ENCODE measurements around the gene PRPF8.

GRCh38 chr17:1644493-1645206, 40.0 kb downstream of the PRPF8 start:
- TF ChIP-seq, protein P1, sequence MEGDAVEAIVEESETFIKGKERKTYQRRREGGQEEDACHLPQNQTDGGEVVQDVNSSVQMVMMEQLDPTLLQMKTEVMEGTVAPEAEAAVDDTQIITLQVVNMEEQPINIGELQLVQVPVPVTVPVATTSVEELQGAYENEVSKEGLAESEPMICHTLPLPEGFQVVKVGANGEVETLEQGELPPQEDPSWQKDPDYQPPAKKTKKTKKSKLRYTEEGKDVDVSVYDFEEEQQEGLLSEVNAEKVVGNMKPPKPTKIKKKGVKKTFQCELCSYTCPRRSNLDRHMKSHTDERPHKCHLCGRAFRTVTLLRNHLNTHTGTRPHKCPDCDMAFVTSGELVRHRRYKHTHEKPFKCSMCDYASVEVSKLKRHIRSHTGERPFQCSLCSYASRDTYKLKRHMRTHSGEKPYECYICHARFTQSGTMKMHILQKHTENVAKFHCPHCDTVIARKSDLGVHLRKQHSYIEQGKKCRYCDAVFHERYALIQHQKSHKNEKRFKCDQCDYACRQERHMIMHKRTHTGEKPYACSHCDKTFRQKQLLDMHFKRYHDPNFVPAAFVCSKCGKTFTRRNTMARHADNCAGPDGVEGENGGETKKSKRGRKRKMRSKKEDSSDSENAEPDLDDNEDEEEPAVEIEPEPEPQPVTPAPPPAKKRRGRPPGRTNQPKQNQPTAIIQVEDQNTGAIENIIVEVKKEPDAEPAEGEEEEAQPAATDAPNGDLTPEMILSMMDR (IDR thresholded peaks at IDR 0.05; ENCODE audit: borderline replicate concordance, extremely low read depth, low read length, poor library complexity, severe bottlenecking) = no peak
- TF ChIP-seq EZH2 (IDR thresholded peaks at IDR 0.05; ENCODE audit: borderline replicate concordance, low read depth, low read length, severe bottlenecking) = no peak

Data from DND-41 (cell line).